GM10248 (cell line): ENCODE measurements around the gene GRIFIN.

Source experiments
- CTCF ChIA-PET: fragments of 300-600 bp; sonication (Branson Sonifier 250); formaldehyde crosslinking; extraction: SDS; loops from one replicate; lab custom pipeline; 2021; ENCODE audit warnings: antibody characterized with exemption; lab: Yijun Ruan, JAX
- POLR2A ChIA-PET: fragments of 350-650 bp; sonication (Branson Sonifier 250); formaldehyde crosslinking; extraction: SDS; loops from one replicate; lab custom pipeline; 2020; ENCODE audit warnings: antibody characterized with exemption; lab: Yijun Ruan, JAX
- DNase-seq: peaks from one replicate; pipeline ENCODE4 v3.0.0; 2012; ENCODE audit errors: extremely low spot score
- TF ChIP-seq, protein P1 (sequence below): IDR thresholded peaks from 2 replicates; pipeline ENCODE4 v1.5.1; 2012; ENCODE audit warnings: mild to moderate bottlenecking, low read depth; ENCODE audit errors: extremely low read depth, missing control alignments, control extremely low read depth

GRIFIN gene

GRCh38 chr7:2499719-2500430, 23.7 kb upstream of the GRIFIN start:
- CTCF ChIA-PET = interaction anchor here (1.1 to 1.6 kb wide), 3 partner anchors 23 to 47 kb away, joined by 3 to 9 read pairs (median 4); no protein-coding TSS in a partner anchor
- TF ChIP-seq, protein P1, sequence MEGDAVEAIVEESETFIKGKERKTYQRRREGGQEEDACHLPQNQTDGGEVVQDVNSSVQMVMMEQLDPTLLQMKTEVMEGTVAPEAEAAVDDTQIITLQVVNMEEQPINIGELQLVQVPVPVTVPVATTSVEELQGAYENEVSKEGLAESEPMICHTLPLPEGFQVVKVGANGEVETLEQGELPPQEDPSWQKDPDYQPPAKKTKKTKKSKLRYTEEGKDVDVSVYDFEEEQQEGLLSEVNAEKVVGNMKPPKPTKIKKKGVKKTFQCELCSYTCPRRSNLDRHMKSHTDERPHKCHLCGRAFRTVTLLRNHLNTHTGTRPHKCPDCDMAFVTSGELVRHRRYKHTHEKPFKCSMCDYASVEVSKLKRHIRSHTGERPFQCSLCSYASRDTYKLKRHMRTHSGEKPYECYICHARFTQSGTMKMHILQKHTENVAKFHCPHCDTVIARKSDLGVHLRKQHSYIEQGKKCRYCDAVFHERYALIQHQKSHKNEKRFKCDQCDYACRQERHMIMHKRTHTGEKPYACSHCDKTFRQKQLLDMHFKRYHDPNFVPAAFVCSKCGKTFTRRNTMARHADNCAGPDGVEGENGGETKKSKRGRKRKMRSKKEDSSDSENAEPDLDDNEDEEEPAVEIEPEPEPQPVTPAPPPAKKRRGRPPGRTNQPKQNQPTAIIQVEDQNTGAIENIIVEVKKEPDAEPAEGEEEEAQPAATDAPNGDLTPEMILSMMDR = no peak
- POLR2A ChIA-PET = no interaction called here

DNA sequence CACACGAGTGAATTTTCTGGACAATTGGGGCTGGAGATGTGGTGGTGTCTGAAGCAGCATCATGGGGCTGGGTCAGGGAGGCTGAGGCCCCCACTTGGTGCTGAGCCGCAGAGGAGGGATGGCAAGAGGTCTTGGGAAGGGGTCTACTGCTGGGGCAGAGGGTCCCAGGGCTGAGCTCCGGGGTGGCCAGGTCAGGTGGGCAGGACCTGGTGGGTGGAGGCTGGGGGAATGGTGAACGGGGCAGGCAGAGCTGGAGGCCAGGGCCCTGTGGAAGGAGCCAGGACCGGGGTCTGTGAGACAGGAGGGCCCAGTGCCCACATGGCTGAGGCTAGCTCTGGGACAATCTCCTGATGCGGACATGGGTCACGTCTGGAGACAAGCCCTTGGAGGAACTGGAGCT, 23.0 kb upstream of the GRIFIN start:
- POLR2A ChIA-PET = no interaction called here
- TF ChIP-seq, protein P1 = no peak
- CTCF ChIA-PET = interaction anchor here (1.1 to 1.8 kb wide), 6 partner anchors 9 to 47 kb away, joined by 3 to 9 read pairs (median 4); no protein-coding TSS in a partner anchor
- DNase-seq = no peak

More at GRCh38 chr7:2499719-2500430, 23.7 kb upstream of the GRIFIN start:
- no peak for DNase-seq

- ChIA-PET CTCF (interaction anchor here (1.1 to 1.8 kb wide), 6 partner anchors 9 to 46 kb away, joined by 3 to 9 read pairs (median 4); no protein-coding TSS in a partner anchor), POLR2A (no interaction called here)
Observed at GRCh38 chr7:2498708-2499107, 22.5 kb upstream of the GRIFIN start.

DNA sequence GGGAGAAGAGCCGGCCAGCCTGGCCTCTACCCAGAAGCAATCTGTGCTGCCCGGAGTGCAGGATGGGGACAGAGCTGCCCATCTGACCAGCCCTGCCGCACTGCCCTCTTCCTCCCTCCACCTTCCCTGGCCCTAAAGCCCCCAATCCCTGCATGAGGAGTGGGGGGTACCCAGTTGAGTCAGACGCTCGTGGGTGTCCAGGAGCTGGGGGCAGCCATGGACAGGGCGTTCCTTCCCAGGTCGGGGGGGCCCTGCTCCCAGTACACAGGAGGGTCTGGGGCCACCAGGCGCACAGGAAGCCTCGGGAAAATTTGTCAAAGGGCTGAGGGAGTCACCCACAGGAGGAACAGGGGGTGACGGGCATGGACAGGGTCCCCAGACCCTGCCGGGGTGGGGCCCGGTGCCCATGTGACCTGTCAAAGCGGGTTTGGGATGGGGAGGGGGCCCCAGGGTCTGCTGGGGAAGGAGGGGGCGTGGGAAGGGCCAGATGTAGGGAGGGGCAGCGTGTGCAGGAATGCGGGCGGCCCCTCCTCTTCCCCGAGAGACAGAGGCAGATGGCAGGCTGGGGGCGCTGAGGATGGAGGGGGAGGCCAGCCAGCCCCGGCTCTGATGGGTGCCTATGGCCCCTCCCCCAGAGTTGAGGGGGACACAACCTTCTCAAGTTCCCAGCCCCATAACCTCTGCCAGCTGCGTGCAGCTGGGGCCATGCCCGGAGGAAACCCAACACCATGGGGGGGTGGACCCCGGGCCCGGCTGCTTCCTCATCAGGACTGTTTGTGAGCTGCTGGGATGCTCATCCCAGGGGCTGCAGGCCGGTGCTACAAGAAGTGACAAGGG, 21.5 kb upstream of the GRIFIN start:
- CTCF ChIA-PET = interaction anchor here (1.3 to 1.8 kb wide), 2 partner anchors 10 to 14 kb away, joined by 4 read pairs; no protein-coding TSS in a partner anchor
- POLR2A ChIA-PET = no interaction called here
- TF ChIP-seq, protein P1 = no peak
- DNase-seq = no peak

More at GRCh38 chr7:2498708-2499107, 22.5 kb upstream of the GRIFIN start:
- TF ChIP-seq, protein P1 = no peak
- no peak for DNase-seq

- ChIA-PET POLR2A (no interaction called here), CTCF (no interaction called here)
- TF ChIP-seq, protein P1 = no peak
- DNase-seq = no peak
Observed at GRCh38 chr7:2497065-2497464, 20.9 kb upstream of the GRIFIN start.

DNA sequence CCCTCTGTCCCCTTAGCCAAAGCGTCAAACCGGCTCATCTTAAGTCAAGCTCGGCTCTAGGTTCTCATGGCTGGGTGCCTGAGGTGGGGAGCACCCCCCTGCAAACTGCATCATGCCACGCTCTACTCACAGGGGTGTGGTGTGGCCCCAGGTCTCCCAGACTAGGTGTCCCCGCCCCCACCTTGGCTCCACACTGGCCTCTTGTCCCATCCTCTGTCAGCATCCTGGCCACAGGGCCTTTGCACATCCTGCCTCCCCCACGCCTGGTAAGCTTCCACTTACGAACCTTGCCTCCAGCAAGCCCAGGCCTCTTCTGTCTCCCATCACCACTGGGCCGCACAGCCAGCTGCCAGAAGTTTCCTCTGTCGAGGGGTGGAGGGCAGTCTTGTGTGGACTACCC, 20.2 kb upstream of the GRIFIN start:
- no peak for DNase-seq
- CTCF ChIA-PET = no interaction called here
- POLR2A ChIA-PET = no interaction called here
- TF ChIP-seq, protein P1 = no peak
